ENCODE results near the gene LPAR6.
"Not testable (repeated sequence)": the region's sequence is repeated elsewhere in the genome, so short reads cannot be mapped to it uniquely, and the experiment has no call there.

The LPAR6 gene, protein sequence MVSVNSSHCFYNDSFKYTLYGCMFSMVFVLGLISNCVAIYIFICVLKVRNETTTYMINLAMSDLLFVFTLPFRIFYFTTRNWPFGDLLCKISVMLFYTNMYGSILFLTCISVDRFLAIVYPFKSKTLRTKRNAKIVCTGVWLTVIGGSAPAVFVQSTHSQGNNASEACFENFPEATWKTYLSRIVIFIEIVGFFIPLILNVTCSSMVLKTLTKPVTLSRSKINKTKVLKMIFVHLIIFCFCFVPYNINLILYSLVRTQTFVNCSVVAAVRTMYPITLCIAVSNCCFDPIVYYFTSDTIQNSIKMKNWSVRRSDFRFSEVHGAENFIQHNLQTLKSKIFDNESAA

DNA sequence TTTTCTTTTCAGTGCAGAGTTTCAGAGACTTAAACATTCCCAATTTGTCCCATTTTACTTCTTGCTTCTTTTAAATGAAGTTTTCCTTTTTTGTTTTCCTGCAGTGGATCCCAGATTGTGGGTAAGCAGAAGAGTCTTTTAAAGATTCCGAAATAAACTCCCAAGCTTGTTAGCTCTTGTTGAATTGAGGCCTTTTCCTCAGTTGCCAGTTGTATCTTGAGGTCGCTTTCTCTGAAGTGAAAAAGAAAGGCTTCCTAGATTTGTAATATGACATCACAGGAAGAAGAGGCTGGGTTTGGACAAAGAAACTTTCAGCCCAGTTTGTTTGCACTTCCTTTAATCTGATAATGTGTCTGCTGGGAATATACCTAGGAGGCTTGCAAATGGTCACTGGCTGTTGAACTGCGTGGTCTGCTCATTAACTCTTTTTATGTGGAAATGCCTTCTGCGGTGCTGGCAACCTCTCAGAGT is at the start of gene LPAR6:
Gene LPAR6, minus strand, starts transcription at position 233 of the 471 bp plus-strand sequence. CDS start 690 bp downstream, outside the sequence.
- DNase-seq (ENCODE audit: low read depth in 2 of 2, low spot score in 1 of 2): no peak

DNA sequence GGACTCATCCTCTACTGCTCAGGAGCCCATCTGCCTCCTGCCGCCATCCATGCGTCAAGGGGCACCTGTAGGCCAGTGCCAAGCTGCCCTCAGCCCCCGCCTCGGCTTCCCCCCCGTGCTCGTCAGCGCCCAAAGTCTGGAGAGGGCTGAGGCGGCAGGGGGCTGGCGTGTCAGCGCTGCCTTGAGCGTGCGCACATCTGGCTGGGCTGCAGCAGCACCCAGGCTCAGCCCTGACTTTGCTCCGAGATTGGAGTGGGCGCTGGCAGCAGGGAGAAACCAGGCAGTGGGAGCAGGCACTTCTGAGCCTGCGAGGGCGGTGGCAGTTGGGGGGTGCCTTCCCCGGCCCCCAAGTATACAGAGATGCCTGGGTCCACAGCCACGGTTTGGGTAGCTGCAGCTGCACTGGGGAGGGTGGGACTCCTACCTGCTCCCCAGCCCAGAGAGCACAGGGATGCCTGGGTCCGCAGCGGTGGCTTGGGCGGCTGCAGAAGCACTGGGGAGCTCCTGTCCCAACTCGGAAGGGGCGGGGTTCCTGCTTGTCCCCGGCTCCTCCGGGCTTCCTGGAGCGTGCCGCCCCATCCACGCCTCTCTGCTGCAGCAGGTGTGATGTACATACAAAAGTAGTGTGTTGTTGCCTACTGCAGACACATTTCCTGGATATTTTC is 44.8 kb upstream of the LPAR6 start:
- no peak for DNase-seq (ENCODE audit: low read depth in 2 of 2, low spot score in 1 of 2)

DNA sequence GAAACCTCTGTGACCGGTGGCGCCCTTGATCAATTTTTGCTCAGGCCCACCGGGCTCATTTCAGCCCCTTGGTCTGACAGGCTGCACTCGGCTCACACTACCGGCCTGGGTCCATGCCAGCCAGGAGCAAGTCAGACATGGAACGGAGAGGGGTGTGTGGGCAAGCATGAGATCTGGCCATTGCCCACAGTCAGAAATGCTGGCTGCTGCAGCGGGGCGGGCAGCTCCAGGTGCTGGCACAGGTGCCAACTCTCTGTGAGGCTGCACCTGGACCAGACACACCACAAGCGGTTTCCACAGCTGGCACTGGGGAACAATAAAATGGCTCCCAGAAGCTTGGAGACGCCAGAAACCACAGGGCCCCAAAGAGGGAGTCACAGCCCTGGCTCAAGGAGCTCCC is 43.6 kb upstream of the LPAR6 start:
- DNase-seq (ENCODE audit: low read depth in 2 of 2, low spot score in 1 of 2): no peak

DNA sequence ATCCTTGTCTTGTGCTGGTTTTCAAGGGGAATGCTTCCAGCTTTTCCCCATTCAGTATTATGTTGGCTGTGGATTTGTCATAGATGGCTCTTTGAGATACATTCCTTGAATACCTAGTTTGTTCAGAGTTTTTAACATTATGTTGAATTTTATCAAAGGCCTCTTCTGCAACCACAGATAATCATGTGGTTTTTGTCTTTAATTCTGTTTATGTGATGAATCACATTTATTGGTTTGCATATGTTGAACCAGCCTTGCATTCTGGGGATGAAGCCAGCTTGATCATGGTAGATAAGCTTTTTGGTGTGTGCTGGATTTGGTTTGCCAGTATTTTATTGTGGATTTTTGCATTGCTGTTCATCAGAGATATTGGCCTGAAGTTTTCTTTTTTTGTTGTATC is 38.3 kb upstream of the LPAR6 start:
- DNase-seq (ENCODE audit: low read depth in 2 of 2, low spot score in 1 of 2): not testable (repeated sequence)

DNA sequence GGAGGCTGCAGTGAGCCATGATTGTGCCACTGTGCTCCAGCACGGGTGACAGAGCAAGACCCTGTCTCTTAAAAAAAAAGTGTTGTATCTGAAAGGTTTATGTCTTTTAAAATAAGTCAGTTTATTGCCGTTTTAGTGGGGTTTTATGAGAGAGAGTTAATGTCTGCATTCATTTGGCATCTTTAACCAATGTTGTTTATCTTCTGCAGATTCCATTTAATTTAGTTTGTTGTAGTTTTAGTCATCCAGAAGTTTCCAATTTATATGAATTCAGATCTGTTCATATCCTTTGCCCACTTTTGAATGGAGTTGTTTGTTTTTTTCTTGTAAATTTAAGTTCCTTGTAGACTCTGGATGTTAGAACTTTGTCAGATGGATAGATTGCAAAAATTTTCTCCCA is 36.7 kb upstream of the LPAR6 start:
- no peak for DNase-seq (ENCODE audit: low read depth in 2 of 2, low spot score in 1 of 2)

DNA sequence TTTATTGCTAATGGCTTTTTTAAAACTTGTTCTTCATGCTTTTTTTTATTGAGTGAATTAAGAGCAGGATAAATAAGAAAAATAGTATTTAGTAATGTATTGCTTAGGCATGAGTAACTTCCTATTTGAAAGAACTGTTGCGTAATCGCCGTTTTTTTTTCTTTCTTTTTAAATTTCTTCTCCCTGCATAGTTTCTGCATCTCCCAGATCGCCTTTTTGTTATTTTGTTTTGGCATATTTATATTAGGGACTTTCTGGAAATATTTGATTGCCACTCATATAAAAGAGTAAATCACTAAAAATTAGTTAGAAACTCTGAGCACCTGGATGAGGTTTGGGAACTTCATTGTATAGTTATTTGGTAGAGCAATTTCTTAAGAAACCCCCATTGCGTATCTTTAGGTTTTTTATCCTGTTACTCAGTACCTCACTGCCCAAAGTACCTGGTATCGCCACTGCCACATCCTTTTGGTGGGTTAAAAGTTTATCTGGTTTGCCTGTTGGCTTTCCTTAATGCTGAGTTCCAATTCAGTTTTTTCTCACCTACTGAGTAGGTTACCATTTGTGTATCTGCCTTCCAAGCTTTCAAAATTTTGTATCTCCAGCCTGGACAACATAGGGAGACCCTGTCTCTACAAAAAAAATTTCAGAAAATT is 36.2 kb upstream of the LPAR6 start:
- no peak for DNase-seq (ENCODE audit: low read depth in 2 of 2, low spot score in 1 of 2)

DNA sequence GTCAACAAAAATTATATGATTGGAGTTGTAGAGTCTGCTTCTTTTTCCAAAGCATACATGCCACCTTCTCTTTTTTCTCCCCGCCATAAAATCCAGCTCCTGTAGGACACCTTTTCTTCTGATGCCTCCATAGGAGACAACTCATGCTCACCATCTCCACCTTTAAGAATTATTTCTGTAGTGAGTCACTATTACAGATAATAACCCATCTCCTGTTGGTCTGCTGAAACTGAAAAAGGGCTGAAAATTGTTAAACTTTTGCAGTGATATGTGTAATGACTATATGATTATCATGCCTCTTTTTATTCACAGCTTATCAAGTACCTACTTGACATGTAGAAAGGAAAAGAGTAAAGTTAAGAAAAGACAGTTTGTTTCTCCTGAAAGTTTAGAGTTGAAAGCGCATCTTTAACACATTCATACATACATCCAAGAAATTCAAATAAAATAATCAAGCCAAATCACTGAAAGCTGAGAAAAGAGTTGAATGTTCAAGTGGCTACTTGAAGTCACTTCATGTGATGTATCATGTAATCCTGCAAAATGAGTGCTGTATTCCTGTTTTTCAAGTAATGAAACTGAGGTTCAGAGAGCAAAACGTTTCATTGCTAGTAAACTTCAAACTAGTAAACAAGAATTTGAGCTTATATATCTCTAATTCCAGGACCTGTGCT is 35.5 kb upstream of the LPAR6 start:
- no peak for DNase-seq (ENCODE audit: low read depth in 2 of 2, low spot score in 1 of 2)

DNA sequence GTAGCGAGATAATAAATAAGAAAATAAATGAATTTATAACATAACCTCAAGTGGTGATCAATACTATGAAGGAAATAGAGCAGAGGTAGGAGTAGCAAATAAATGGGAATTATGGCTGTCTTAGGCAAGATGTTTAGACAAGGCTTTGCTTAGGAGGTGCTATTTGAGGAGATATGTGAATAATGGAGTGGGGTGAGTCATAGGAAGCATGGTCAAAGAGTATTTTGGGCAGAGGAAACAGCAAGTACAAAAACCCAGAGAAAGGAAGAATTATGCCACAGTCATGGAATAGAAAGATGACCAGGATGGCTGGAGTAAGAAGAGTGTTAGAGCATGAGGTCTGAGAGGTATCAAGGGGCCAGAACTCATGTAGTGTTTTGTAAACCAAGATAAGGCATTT is 33.6 kb upstream of the LPAR6 start:
- DNase-seq (ENCODE audit: low read depth in 2 of 2, low spot score in 1 of 2): no peak

DNA sequence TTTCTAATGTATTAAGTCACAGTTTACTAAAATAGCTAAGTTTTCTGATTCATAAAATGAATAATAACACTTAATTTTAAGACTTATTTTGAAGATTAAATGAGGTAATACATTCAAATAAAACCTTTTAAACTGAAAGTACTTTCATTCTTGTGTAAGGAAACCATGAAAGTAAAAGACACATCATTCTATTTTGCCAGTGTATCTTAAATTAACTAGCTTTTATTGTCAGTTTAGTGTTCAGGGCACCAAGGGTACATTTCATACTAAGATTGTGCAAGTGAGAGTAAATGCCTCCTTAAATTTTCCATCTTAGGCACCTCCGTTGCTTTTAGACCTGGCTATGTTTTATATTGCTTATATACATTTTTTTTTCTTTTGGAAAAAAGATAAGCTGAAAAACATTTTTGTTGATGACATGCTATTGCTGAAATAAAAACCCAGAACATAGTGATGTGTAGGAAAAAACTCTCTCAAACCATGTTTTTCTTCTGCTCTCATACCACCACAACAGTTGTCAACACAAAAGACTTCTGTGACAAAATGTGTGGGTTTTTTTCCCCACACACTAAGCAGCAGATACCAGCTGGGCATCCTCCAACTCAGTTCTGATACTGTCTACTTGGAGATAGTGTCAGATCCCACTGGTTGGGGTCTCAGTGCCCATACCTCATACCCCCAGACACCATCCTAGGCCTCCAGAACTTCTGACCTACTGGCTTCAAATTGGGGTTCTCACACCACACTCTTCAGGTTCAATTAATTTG is 30.7 kb upstream of the LPAR6 start:
- no peak for DNase-seq (ENCODE audit: low read depth in 2 of 2, low spot score in 1 of 2)

DNA sequence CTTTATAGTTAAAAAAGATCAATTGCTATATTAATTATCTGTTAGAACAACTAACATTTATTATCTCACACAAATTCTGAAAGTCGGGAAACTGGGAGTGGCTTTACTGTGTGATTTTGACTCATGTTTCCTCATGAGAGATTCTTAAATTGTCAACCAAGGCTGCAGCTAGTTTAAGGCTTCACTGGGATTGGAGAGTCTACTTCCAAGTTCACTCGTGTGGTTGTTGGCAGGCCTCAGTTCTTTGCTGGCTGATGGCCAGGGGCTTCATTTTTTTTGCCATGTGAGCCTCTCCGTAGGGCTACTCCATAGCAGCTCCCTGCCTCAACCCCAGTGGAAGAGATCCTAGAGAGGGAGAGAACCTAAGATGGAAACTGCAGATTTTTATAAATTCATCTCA is 24.5 kb upstream of the LPAR6 start:
- DNase-seq (ENCODE audit: low read depth in 2 of 2, low spot score in 1 of 2): no peak

DNA sequence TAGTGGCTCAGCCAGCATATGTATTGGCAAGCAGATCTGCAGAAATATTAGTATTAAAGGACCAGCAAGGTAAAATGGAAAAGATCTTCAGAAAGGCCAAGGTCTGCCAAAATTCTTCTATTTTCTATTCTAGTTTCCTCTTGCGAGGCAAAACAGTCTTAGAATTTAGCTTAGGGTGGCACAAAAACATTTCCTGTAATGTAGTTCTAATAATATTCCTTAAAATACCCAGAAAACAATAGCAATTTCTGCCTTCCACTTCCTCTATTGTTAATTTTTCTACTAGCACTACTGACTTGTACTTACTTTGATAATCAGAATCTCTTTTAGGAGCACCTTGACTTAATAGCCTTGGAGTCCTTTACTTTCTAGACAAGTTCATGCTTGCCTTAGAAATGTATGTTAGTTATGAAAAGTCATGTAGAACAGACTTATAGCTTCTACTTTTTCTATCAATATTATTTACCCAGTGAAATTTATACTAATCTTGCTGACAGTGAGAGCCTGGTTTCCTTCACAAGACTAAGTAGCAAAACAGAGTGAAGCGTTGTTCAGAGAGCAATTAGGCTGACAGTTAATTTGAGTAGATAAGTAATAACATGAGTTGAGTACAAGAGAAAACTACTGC is 23.9 kb upstream of the LPAR6 start:
- DNase-seq (ENCODE audit: low read depth in 2 of 2, low spot score in 1 of 2): no peak

DNA sequence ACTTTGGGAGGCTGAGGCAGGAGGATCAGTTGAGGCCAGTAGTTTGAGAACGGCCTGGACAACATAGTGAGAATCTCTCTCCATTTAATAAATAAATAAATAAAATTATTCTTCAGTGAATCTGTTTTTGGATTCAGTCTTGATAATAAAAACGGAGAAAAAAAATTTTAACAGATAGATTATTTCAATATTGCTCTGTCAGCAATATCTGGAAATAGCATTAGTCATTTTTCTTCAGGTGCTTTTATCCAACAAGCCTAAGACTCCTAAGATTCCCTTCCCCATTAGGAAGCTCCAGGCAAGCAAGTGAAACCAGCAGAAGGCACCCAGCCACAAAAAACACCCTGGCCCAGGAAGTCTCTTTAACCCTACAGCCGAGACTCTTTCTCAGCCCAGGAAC is 21.3 kb upstream of the LPAR6 start:
- no peak for DNase-seq (ENCODE audit: low read depth in 2 of 2, low spot score in 1 of 2)

DNA sequence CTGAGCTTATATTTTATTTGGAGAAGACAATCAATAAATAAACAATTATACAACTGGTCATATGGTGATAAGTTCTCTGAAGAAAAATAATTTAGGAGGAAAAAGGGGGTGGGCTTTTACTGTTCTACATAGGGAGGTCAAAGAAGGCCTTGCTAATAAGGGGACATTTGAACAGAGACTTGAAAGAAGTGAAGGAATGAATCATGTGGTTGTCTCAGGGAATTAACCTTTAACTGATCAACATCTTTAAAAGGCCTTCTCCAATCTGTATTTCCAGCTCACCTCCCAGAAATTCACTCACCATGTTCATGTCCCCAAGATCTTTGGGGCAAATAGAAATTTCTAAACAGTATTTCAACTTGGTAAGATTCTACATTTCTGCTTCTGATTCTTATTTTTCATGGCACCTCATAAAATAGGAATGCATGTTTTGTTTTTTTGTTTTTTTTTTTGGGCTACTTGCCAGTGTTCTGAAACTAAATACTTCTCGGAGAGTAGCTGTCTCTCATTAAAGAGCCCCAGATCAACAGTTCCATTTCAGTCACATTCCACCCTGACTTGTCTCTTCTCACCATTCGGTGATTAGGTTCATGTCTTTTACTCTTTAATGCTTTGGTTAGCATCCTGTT is 19.2 kb upstream of the LPAR6 start:
- DNase-seq (ENCODE audit: low read depth in 2 of 2, low spot score in 1 of 2): no peak

DNA sequence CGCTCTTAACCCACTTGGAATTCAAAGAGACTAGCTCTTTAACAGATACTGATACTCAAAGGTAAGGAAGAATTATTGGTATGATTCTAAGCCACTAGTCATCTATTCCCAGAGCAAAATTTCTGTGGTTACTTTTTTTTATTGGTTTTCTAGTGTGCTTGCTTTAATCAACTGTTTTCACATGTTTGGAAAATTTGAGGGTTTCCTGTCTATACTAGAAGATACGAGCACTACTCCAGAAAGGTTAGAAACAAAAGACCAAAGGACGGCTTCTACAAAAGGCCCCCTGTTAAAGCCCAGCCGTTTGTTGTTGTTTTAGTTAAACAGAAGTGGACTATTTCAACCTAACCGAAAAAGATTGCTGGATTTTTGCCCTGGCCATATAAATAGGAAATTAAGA is 18.5 kb upstream of the LPAR6 start:
- no peak for DNase-seq (ENCODE audit: low read depth in 2 of 2, low spot score in 1 of 2)

DNA sequence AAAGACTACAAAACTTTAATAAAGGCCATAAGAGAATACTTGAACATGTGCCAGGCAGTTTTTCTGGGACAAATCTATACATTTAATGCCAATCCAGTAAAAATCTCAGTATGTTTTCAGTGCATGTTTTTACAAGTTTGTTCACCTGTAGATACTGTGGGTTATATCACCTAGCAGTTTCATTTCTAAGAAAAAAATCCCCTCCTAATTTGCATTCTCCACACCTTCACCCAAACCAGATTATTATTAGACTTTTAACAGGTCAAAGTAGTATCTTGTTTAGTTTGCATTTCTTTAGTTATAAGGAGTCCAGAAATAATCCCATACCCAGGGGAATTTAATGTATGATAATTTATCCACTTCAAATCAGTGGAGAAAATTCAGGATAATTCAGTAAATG is 17.0 kb upstream of the LPAR6 start:
- DNase-seq (ENCODE audit: low read depth in 2 of 2, low spot score in 1 of 2): no peak

DNA sequence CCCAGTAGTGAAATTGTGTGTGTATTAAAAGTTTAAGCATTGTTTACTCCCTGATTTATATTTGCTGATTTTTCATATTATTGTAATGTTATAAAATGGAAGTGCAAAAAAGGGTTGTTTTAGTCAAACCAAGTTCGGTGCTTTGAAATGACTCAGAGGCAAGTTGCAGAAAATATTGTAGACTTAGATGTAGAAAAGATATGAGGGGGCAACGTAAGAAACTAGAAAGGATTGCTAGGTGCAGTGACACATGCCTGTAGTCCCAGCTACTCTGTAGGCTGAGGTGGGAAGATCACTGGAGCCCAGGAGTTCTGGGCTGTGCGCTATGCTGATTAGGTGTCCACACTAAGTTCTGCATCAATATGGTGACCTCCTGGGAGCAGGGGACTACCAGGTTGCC is 16.1 kb upstream of the LPAR6 start:
- no peak for DNase-seq (ENCODE audit: low read depth in 2 of 2, low spot score in 1 of 2)

DNA sequence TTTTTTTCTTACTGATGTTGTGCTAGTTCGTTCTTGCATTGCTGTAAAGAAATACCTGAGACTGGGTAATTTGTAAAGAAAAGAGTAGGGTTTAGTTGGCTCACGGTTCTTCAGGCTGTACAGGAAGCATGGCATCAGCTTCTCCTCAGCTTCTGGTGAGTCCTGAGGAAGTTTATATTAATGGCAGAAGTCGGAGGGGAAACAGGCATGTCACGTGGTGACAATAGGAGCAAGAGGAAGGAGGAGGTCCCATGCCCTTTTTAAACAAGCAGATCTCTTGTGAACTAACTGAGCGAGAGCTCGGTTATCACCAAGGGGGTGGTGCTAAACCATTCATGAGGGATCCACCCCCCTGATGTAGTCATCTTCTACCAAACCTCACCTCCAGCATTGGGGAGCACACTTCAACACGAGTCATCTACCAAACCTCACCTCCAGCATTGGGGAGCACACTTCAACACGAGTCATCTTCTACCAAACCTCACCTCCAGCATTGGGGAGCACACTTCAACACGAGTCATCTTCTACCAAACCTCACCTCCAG is 13.9 kb upstream of the LPAR6 start:
- not testable (repeated sequence) for DNase-seq (ENCODE audit: low read depth in 2 of 2, low spot score in 1 of 2)

DNA sequence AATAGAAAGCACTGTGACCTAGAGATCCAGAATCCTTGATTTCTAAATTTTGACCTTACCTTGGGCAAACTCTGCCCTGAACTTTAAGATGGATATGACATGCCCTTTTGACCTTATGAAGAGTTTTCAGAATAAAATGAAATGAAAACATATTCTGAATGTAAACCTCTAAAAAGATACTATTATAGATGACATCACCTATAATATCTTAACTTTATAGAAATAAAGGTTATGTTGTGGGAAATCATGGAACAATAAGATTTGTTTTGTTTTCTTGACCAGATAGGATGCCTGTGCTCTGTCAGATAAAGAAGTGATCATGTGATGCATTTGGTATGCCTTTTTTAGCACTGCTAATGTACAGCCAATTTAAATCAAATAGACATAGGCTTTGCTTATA is 13.1 kb upstream of the LPAR6 start:
- no peak for DNase-seq (ENCODE audit: low read depth in 2 of 2, low spot score in 1 of 2)

DNA sequence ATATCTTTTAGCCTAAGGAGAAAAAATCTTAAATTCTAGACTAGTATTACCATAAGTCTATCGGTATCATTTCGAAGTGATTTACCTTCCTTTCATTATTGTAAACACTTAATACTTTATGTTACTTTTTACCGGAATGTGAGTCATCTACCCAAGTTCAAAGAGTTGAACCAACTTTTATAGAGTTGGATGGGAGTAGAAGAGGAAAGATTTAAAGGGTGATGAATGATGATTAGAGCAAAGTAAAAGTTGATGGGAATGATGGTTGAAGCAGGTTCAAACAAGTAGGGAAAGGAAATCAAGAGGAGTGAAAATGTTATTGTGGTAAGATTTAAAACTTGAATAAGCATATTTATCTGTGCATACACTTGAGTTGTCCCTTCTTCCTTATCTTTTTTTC is 11.3 kb upstream of the LPAR6 start:
- DNase-seq (ENCODE audit: low read depth in 2 of 2, low spot score in 1 of 2): no peak

DNA sequence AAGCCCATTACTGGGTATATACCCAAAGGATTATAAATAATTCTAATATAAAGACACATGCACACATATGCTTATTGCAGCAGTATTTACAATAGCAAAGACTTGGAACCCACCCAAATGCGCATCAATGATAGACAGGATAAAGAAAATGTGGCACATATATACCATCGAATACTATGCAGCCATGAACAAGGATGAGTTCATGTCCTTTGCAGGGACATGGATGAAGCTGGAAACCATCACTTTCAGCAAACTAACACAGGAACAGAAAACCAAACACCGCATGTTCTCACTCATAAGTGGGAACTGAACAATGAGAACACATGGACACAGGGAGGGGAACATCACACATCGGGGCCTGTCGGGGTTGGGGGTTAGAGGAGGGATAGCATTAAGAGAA is 9.1 kb upstream of the LPAR6 start:
- not testable (repeated sequence) for DNase-seq (ENCODE audit: low read depth in 2 of 2, low spot score in 1 of 2)
